ENCODE measurements around the gene EIF5A2. TPM values are rescaled to one million over a fixed set of nuclear protein-coding genes. Genes with fewer than 3 reads are reported as not detected.

Gene EIF5A2
- total RNA-seq: 10 to 100 TPM in 1 of 4 donors, 1 to 10 TPM in 3; 1.8 to 37.4 (median 3.3) TPM

- Histone ChIP-seq H3K36me3 (no peaks in the 10 kb centered on the region), H3K27ac (peak within 1 kb of the TSS; percentile 62 to 69 (median 66)), H3K9me3 (peaks cover 0 to 6% of the 10 kb centered on the region in 2 donors), H3K27me3 (no peaks in the 10 kb centered on the region), H3K4me1 (peaks cover 7 to 13% (median 11%) of the 10 kb centered on the region in 4 donors), H3K4me3 (peak within 1 kb of the TSS; percentile 24 to 72 (median 54))
- WGBS, 2 donors (ENCODE audit: low coverage in 1 of 2): 4 to 18% methylated on average over 4 to 71 of the region's 73 CpGs
- in situ Hi-C loops (cut with MboI; ENCODE audit: low pct_ligation_motif_present in 1 of 4, low pct_unique_long_range_greater_than_20kb in 1 of 4, low sequenced_read_pairs in 3 of 4) (no loop called here), intact Hi-C loops (cut with DNase I; ENCODE audit: low total_unique reads) (no loop called here)
- DNase-seq: peak; percentile 90
- TF ChIP-seq POLR2A (IDR thresholded peaks at IDR 0.05) (peak; percentile 37), EP300 (IDR thresholded peaks at IDR 0.05; ENCODE audit: low read depth) (no peak), POLR2AphosphoS5 (IDR thresholded peaks at IDR 0.05) (peak in 2 of 3 donors; percentile 53 to 58), CTCF (IDR thresholded peaks at IDR 0.05) (no peak)
Observed at GRCh38 chr3:170908235-170909116, at the start of gene EIF5A2. EIF5A2 (minus strand) TSS chr3:170908637; CDS start chr3:170907806, 831 bp downstream.

GRCh38 chr3:170956647-170957046, 48.2 kb upstream of the EIF5A2 start:
- no peaks in the 10 kb centered on the region for H3K36me3 ChIP-seq
- in situ Hi-C loops (cut with MboI; ENCODE audit: low pct_ligation_motif_present in 1 of 4, low pct_unique_long_range_greater_than_20kb in 1 of 4, low sequenced_read_pairs in 3 of 4) (loop anchor here in 2 of 4 donors (25.0 kb wide), 1 partner anchor 606 kb away; no protein-coding TSS in a partner anchor), intact Hi-C loops (cut with DNase I; ENCODE audit: low total_unique reads) (no loop called here)
- peaks cover 0 to under 1% (median 0%) of the 10 kb centered on the region in 4 donors for H3K4me1 ChIP-seq
- DNase-seq: no peak
- no peak for TF ChIP-seq CTCF (IDR thresholded peaks at IDR 0.05)
- TF ChIP-seq POLR2A (IDR thresholded peaks at IDR 0.05): no peak
- no peak for TF ChIP-seq EP300 (IDR thresholded peaks at IDR 0.05; ENCODE audit: low read depth)
- TF ChIP-seq POLR2AphosphoS5 (IDR thresholded peaks at IDR 0.05): no peak
- H3K27me3 ChIP-seq: no peaks in the 10 kb centered on the region
- no peaks in the 10 kb centered on the region for H3K9me3 ChIP-seq
- no peak overlapping the region for H3K27ac ChIP-seq
- no peak overlapping the region for H3K4me3 ChIP-seq

GRCh38 chr3:170953736-170954135, 45.3 kb upstream of the EIF5A2 start:
- in situ Hi-C loops (cut with MboI; ENCODE audit: low pct_ligation_motif_present in 1 of 4, low pct_unique_long_range_greater_than_20kb in 1 of 4, low sequenced_read_pairs in 3 of 4): loop anchor here in 2 of 4 donors (25.0 kb wide), 1 partner anchor 609 kb away; no protein-coding TSS in a partner anchor
- H3K27me3 ChIP-seq: no peaks in the 10 kb centered on the region
- no peaks in the 10 kb centered on the region for H3K36me3 ChIP-seq
- no peak overlapping the region for H3K27ac ChIP-seq
- no peak for DNase-seq
- TF ChIP-seq POLR2AphosphoS5 (IDR thresholded peaks at IDR 0.05) (no peak), EP300 (IDR thresholded peaks at IDR 0.05; ENCODE audit: low read depth) (no peak), POLR2A (IDR thresholded peaks at IDR 0.05) (no peak), CTCF (IDR thresholded peaks at IDR 0.05) (no peak)
- intact Hi-C loops (cut with DNase I; ENCODE audit: low total_unique reads): no loop called here
- no peaks in the 10 kb centered on the region for H3K9me3 ChIP-seq
- WGBS, 2 donors (ENCODE audit: low coverage in 1 of 2): 74 to 80% methylated on average over 5 to 12 of the region's 12 CpGs
- no peak overlapping the region for H3K4me3 ChIP-seq
- no peaks in the 10 kb centered on the region for H3K4me1 ChIP-seq

GRCh38 chr3:170953229-170953628, 44.8 kb upstream of the EIF5A2 start:
- TF ChIP-seq EP300 (IDR thresholded peaks at IDR 0.05; ENCODE audit: low read depth) (no peak), CTCF (IDR thresholded peaks at IDR 0.05) (no peak), POLR2AphosphoS5 (IDR thresholded peaks at IDR 0.05) (no peak), POLR2A (IDR thresholded peaks at IDR 0.05) (no peak)
- no peaks in the 10 kb centered on the region for H3K36me3 ChIP-seq
- H3K27ac ChIP-seq: no peak overlapping the region
- DNase-seq: no peak
- no peaks in the 10 kb centered on the region for H3K4me1 ChIP-seq
- no peaks in the 10 kb centered on the region for H3K9me3 ChIP-seq
- intact Hi-C loops (cut with DNase I; ENCODE audit: low total_unique reads) (no loop called here), in situ Hi-C loops (cut with MboI; ENCODE audit: low pct_ligation_motif_present in 1 of 4, low pct_unique_long_range_greater_than_20kb in 1 of 4, low sequenced_read_pairs in 3 of 4) (loop anchor here in 2 of 4 donors (25.0 kb wide), 1 partner anchor 609 kb away; no protein-coding TSS in a partner anchor)
- no peak overlapping the region for H3K4me3 ChIP-seq
- H3K27me3 ChIP-seq: no peaks in the 10 kb centered on the region
- WGBS, 2 donors (ENCODE audit: low coverage in 1 of 2): 90% methylated on average over 13 of the region's 13 CpGs; no CpG with 5 or more reads in 1 of the 2 donors

Data from transverse colon (tissue), 4 donors.